Measurements from ENCODE around the gene TMEM247. TPM values are rescaled to one million over a fixed set of nuclear protein-coding genes. Genes with fewer than 3 reads are reported as not detected.

Gene TMEM247
- total RNA-seq, 1 donor from 2014 or later: not detected

DNA sequence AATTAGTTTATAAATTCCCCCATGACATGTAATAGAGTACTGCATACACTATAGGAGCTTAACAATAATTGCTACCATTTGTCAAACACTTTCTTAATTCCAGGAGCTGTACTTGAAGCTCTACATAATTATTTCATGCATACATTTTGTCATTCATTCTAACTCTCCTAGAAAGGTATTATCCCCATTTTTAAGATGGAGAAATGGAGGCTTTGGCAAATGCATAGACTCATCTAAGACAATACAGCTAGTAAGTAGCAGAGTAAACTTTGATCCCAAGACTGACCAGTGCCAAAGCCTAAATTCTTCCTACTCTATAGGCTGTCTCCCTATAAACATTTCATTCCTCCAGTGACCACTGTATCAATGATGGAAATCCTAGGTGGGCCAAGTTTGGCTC is 42.6 kb upstream of the TMEM247 start:
- no peak for DNase-seq (ENCODE audit: low read depth)
- TF ChIP-seq, protein P1, sequence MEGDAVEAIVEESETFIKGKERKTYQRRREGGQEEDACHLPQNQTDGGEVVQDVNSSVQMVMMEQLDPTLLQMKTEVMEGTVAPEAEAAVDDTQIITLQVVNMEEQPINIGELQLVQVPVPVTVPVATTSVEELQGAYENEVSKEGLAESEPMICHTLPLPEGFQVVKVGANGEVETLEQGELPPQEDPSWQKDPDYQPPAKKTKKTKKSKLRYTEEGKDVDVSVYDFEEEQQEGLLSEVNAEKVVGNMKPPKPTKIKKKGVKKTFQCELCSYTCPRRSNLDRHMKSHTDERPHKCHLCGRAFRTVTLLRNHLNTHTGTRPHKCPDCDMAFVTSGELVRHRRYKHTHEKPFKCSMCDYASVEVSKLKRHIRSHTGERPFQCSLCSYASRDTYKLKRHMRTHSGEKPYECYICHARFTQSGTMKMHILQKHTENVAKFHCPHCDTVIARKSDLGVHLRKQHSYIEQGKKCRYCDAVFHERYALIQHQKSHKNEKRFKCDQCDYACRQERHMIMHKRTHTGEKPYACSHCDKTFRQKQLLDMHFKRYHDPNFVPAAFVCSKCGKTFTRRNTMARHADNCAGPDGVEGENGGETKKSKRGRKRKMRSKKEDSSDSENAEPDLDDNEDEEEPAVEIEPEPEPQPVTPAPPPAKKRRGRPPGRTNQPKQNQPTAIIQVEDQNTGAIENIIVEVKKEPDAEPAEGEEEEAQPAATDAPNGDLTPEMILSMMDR (conservative IDR thresholded peaks at IDR 0.05; ENCODE audit: low read depth, low read length): no peak
- no peak overlapping the region for H3K4me3 ChIP-seq (ENCODE audit: low read depth, low read length)

DNA sequence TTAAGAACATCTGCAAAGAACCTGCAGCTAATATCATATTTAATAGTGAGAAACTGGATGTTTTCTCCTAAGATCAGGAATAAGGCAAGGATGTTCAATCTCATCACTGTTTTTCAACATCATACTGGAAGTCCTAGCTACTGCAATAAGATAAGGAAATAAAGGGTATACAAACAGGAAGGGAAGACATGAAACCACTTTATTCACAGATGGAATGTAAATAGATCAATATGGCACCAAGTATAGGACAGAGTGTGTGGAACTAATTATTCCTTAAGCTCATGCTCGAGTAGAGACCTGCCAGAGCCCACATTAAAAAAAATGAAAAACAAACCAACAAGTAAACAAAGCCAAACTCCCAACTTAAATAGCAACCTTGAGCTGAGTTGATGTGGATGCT is 41.3 kb upstream of the TMEM247 start:
- TF ChIP-seq, protein P1 (conservative IDR thresholded peaks at IDR 0.05; ENCODE audit: low read depth, low read length): no peak
- DNase-seq (ENCODE audit: low read depth): no peak
- H3K4me3 ChIP-seq (ENCODE audit: low read depth, low read length): no peak overlapping the region

DNA sequence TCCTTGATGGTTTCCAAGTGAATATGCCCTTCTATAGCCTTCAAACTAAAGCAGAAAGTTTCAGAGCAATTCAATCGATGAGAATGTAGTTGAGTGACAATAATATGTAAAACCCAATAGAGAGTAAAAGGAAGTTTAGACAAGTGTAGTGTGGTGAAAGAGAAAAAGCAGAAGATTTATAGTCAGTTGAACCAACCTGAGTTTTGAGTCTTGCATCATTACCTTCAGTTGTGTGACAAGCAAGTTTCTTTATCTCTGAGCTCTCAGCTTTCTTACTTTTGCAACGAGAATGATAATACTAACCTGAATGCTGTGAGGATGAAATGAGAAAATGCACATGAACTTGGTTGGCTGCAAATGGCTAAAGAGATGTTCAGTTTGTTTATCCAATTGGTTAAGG is 40.6 kb upstream of the TMEM247 start:
- DNase-seq (ENCODE audit: low read depth): no peak

DNA sequence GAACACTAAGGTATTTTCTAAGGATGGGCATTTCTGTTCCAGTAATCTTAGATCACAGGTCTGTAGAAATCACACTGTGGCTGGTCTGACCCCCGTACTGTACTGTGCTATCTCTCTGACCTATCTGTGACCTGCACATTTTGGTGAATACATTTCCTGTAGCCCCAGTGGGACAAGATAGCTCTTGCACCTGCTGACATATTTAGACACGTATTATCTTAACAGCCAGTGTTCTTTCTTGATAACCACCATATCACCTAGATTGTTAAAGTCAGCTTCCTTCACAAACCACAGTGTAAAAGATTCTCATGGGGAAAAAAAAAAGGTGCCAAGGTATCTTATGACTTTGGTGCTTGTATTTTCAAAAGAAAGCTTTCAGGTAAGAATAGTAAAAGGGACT is 39.8 kb upstream of the TMEM247 start:
- DNase-seq (ENCODE audit: low read depth): no peak
- TF ChIP-seq, protein P1 (conservative IDR thresholded peaks at IDR 0.05; ENCODE audit: low read depth, low read length): no peak
- no peak overlapping the region for H3K4me3 ChIP-seq (ENCODE audit: low read depth, low read length)

More for the DNA sequence above, 40.6 kb upstream of the TMEM247 start:
- TF ChIP-seq, protein P1 (conservative IDR thresholded peaks at IDR 0.05; ENCODE audit: low read depth, low read length): no peak
- H3K4me3 ChIP-seq (ENCODE audit: low read depth, low read length): no peak overlapping the region

DNA sequence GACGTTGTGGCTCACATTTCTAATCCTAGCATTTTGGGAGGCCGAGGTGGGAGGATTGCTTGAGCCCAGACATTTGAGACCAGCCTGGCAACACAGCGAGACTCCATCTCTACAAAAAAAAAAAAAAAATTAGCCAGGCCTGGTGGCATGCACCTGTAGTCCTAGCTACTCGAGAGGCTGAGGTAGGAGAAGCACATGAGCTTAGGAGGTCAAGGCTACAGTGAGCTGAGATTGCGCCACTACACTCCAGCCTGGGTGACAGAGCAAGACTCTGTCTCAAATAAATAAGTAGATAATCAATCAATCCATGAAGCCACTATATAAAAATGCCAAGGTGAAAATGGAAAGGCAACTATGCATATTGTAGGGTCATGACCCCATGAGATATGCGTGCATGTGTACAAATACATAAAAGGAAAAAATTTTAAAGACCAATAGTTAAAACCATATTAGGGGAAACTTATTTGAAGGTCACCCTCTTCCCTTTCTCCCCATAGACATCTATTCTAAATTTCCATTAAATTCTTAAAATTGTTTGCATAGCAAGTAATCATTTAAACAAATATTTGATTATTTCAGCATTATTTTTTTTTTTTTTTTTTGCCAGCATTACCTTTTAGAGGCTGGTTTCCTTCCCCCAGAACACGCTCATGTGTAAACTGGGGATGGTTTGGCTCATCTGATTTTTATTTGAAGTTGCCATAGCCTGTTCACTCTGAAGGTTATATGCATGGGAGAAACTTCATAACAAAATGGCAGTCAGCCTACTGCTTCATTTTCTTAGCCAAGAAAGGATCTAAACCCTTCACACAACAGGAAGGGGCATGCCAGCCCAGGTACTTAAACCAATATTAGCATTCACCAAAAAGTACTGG is 37.3 kb upstream of the TMEM247 start:
- TF ChIP-seq, protein P1 (conservative IDR thresholded peaks at IDR 0.05; ENCODE audit: low read depth, low read length): no peak
- no peak for DNase-seq (ENCODE audit: low read depth)
- no peak overlapping the region for H3K4me3 ChIP-seq (ENCODE audit: low read depth, low read length)

DNA sequence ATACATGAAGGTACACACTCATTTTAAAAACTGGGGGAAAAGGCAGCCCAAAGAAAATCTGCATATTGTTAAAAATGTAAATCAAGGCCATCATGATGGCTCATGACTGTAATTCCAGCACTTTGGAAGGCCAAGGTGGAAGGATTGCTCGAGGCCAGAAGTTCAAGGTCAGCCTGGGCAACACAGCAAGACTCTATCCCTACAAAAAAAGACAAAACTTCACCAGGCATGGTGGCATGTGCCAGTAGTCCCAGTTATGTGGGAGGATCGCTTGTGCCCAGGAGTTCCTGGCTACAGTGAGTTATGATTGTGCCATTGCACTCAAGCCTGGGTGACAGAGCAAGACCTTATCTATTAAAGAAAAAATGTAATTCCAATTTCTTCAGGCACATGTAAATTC is 34.6 kb upstream of the TMEM247 start:
- H3K4me3 ChIP-seq (ENCODE audit: low read depth, low read length): no peak overlapping the region
- TF ChIP-seq, protein P1 (conservative IDR thresholded peaks at IDR 0.05; ENCODE audit: low read depth, low read length): no peak
- DNase-seq (ENCODE audit: low read depth): no peak

DNA sequence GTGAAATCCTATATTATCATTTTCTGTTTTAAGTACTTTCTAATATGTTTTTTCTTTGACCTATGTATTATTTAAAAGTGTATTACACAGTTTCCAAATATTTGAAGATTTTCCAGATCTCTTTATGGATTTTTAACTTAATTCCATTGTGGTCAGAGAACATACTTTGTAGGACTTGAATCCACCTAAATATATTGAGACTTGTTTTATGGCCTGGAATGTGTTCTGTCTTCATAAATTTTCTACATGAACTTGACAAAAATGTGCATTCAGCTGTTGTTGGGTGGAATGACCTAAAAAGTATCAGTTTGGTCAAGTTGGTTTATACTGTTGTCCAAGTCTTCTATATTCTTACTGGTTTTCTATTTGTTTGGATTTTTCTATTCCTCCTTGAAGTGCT is 33.8 kb upstream of the TMEM247 start:
- TF ChIP-seq, protein P1 (conservative IDR thresholded peaks at IDR 0.05; ENCODE audit: low read depth, low read length): no peak
- no peak overlapping the region for H3K4me3 ChIP-seq (ENCODE audit: low read depth, low read length)
- no peak for DNase-seq (ENCODE audit: low read depth)

Measured in epithelial cell of proximal tubule (primary cell).